LNCAP (cell line): ENCODE results near the gene CC2D2A.

Source experiments
- CTCF ChIP-seq: fragments of 450-650 bp; IDR thresholded peaks from 2 replicates; pipeline ENCODE4 v1.5.1; 2017; ENCODE audit warnings: mild to moderate bottlenecking

Gene CC2D2A

DNA sequence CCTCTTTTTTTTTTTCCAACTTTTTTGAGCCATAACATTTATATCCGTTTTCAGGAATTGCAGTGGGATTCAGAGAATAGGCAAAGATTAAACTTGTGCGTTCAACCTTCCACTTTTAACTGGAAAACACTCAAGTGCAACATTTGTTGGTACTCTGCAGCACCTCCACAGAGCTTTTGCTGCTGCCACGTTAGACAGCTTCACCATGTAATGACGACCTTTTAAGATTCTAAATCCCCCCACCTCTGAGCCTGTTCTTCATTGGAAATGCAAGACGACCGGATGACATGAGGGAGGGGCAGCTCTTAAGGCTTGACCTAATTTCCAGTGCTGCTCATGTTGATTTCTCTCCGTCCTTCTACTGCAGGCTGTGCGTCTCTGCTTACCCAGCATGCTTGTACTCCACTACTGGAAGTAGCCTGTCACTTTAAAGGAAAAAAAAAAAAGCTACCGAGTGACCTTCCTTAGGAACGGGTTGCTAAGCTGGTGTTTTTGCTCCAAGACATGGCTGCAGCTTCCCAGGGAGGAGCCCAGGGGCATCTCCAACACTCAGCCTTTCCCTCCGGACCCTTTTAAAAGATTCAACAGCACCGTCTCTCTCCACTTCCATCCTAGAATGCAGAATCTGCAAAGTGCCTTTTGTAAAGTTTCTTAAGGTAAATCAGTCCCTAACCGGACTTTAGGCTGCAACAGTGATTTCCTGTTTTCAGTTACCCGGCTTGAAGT, at the start of gene CC2D2A:
Gene CC2D2A (plus strand): TSS at position 481 of the 726 bp plus-strand sequence. CDS start 6,051 bp downstream, outside the sequence.
- TF ChIP-seq CTCF, result no peak

DNA sequence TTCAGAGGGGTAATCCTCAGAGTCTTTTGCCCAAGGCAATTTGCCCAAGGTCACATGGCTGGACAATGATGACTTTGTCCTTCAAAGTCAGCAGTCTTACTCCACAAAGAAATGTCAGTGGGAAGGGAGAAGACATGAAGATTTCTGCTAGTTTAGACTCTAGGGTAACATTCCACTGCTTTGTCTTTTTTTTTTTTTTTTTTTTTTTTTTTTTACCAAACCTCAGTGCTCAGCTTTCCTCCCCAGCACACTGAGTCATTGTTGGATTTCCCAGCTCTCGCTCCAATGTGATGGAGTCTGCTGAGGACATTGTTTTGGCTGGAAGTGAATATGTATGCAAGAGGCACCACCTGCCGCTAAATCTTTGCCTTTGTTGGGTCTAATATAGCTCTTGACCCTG, 49.0 kb upstream of the CC2D2A start:
- no peak for TF ChIP-seq CTCF

DNA sequence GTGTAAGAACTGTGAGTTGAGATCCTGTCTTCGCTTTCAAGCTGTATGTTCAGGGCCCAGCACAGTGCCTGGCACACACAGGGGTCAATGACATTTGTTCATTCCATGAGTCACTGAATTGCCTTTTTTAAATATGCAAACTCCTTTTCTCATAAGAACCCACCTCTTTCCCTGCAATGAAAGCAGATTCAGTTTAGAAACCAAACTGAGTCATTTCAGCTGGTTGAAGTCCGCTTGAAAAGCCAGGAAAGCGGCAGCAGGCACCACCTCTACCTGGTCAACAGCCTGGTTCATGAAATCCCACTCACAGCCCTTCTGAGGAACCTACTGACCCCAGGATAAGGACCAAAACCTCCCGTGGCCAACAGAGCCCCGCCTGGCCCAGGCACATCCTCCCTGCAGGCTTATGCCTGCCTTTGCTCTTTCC, 46.4 kb upstream of the CC2D2A start:
- no peak for TF ChIP-seq CTCF

DNA sequence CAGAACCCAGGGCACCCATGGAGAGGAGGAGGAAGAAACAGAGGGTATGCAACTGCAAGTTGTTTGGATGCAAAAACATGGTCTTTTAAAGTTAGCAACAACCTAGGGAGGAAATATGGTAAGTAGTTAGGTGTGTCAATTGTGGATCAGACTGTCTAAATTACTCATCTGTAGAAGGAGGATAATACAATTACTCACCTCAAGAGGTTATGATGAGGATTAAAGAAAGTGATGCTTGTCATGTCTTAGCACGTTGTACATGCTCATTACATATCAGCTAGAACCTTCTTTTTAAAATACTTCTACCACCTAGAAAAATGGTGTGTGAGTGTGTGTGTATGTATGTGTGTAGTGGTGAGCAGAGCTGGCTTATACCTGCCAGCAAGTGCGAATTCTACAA, 44.2 kb upstream of the CC2D2A start:
- TF ChIP-seq CTCF, result no peak

DNA sequence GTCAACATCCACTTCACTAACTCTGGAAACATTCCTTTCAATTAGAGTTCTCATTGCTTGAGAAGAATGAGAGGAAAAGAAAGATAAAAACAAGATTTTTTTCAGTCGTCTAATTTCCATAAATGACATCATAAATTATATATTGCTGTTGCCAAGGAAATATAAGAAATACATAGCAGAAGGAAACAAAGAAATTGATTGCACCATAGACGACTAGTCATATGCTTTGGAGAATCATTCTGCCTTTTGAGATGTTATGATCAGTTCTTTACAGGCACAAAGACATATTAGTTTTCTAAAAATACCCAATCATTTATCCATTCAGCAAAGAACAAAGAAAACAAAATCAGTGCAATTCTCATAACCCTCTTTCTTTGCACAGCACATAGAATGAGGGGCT, 42.5 kb upstream of the CC2D2A start:
- no peak for TF ChIP-seq CTCF

GRCh38 chr4:15427701-15428100, 42.0 kb upstream of the CC2D2A start, which contains the start of gene C1QTNF7:
Gene C1QTNF7, plus strand, starts transcription at chr4:15428033. Its CDS starts 7,711 bp downstream, at chr4:15435744.
- TF ChIP-seq CTCF, result no peak

GRCh38 chr4:15428611-15429010, 41.1 kb upstream of the CC2D2A start:
- TF ChIP-seq CTCF, result no peak

GRCh38 chr4:15434091-15434490, 35.6 kb upstream of the CC2D2A start:
- TF ChIP-seq CTCF, result no peak
